Natural killer cell treated with Interleukin-12 subunit alpha and Interleukin-12 subunit beta and Interleukin-15 and Interleukin-18, amount 100 ng/mL, for 72 hours (primary cell): Measurements from ENCODE around the gene TFAP2C. TPM values are rescaled to one million over a fixed set of nuclear protein-coding genes. Genes with fewer than 3 reads are reported as not detected.
A peak's percentile ranks its signal among the peaks of the same experiment; 100 is the strongest.

Experiments used
- ATAC-seq, 2 donors: fragments of 150-1000 bp; cut with Tn5 transposase in 1 of 2; sonication (Bioruptor Pico), chemical (Tn5 transposase) in 1 of 2; 2 replicates each; pipeline ENCODE4 v1.10.0; 2021
- DNase-seq: peaks from one replicate; pipeline ENCODE4 v3.0.0; 2022; ENCODE audit warnings: low spot score
- H3K27ac Mint-ChIP-seq, 2 donors: 1 replicate in 1 of 2; 2 replicates in 1 of 2; pipeline ENCODE4 v1.8.0; 2022; ENCODE audit warnings: mixed read lengths in 2 of 2, mild to moderate bottlenecking in 1 of 2, moderate library complexity in 1 of 2
- H3K27me3 Mint-ChIP-seq, 2 donors: 1 replicate in 1 of 2; 2 replicates in 1 of 2; pipeline ENCODE4 v1.8.0; 2022; ENCODE audit warnings: mixed read lengths in 2 of 2
- H3K36me3 Mint-ChIP-seq: one replicate; pipeline ENCODE4 v1.8.0; 2022; ENCODE audit warnings: mixed read lengths
- H3K4me1 Mint-ChIP-seq, 2 donors: 1 replicate in 1 of 2; 2 replicates in 1 of 2; pipeline ENCODE4 v1.8.0; 2022; ENCODE audit warnings: low read depth in 2 of 2, mixed read lengths in 2 of 2, mild to moderate bottlenecking in 1 of 2
- H3K4me3 Mint-ChIP-seq: one replicate; pipeline ENCODE4 v1.8.0; 2022; ENCODE audit warnings: mixed read lengths
- H3K9me3 Mint-ChIP-seq: 2 replicates; pipeline ENCODE4 v1.8.0; 2022; ENCODE audit warnings: mixed read lengths
- total RNA-seq, 2 donors: library from RNA; stranded (reverse); gene quantifications; one replicate each; pipeline ENCODE4 v1.2.3, GENCODE V29; 2022

The TFAP2C gene
- not detected for total RNA-seq

DNA sequence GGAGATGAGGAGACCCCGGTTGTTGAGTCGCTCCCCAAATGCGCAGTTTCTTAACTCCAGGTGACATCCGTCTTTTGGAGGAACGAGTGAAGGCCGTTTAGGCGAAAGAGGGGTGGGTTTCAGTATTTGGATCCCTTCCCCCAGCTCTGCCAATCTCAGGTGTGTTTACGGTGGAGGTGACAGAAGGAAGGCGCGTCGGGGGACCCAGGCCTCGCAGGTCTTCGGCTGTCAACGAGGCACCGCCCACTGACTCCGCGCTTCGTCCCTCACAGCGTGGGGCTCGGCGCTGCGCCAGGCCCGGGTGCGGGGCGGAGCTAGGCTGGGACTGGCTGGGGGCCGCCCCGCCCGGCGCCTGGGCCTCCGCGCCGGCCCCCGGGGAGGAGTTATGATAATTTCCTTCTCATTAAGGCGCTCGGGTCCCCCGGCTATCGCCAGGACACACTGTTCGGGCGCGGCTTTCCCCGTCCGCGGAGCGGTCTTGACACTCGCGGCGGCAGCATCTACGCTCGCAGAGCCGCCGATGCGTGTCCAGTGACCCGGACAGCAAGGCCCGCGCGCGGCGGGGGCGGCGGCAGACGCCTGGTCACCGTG, at the start of gene TFAP2C:
TFAP2C (plus strand) TSS at position 434 of the 591 bp plus-strand sequence. CDS start 239 bp downstream, outside the sequence.
- peak; percentile 66 to 76 for ATAC-seq
- Mint-ChIP-seq H3K36me3 (no peaks in the 10 kb centered on the region), H3K27me3 (peaks cover 31 to 37% of the 10 kb centered on the region in 2 donors), H3K4me3 (no peak within 1 kb of the TSS), H3K4me1 (peaks cover 0 to 2% of the 10 kb centered on the region in 2 donors), H3K27ac (no peak within 1 kb of the TSS), H3K9me3 (no peaks in the 10 kb centered on the region)
- no peak for DNase-seq

DNA sequence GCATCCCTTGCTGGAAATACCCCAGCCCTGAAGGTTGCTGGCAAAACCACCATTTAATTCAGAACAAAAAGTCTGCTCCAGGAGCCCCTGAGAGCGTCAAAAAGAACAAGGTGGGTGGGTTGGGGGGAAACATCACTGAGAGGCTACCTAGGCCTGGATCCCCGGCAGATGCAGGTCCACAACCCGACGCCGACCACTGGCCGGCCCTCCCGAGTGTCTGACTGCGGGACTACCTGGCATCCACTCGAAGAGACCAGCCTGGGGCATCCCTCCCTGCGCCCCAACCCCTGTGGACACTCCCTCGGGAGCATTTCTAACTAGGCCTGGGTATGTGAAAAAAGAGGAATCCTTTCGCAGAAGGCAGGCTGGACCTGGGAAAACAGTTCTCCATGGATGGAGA, 48.9 kb upstream of the TFAP2C start:
- H3K4me1 Mint-ChIP-seq: no peaks in the 10 kb centered on the region
- H3K36me3 Mint-ChIP-seq: no peaks in the 10 kb centered on the region
- DNase-seq (no peak), ATAC-seq (no peak)
- H3K27me3 Mint-ChIP-seq: peaks cover 10 to 14% of the 10 kb centered on the region in 2 donors
- no peak overlapping the region for H3K4me3 Mint-ChIP-seq
- H3K27ac Mint-ChIP-seq: no peak overlapping the region
- H3K9me3 Mint-ChIP-seq: no peaks in the 10 kb centered on the region

DNA sequence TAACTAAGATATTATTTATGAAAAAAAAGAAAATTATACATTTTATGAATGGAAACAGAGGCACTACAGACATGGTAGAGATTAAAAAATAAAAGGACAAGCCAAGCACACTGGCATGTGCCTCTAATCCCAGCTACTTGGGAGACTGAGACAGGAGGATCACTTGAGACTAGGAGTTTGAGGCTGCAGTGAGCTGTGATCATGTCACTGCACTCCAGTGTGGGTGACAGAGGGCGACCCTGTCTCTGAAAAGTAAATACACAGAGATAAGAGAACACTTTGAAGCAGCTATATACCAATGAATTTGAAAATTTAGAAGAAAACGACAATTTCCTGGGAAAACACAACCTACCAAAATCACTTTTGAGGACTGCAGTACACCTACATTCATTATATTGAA, 47.4 kb upstream of the TFAP2C start:
- ATAC-seq: no peak
- no peaks in the 10 kb centered on the region for H3K9me3 Mint-ChIP-seq
- DNase-seq: no peak
- H3K36me3 Mint-ChIP-seq: no peaks in the 10 kb centered on the region
- H3K27ac Mint-ChIP-seq: no peak overlapping the region
- H3K27me3 Mint-ChIP-seq: peaks cover 5 to 6% of the 10 kb centered on the region in 2 donors
- no peak overlapping the region for H3K4me3 Mint-ChIP-seq
- no peaks in the 10 kb centered on the region for H3K4me1 Mint-ChIP-seq

DNA sequence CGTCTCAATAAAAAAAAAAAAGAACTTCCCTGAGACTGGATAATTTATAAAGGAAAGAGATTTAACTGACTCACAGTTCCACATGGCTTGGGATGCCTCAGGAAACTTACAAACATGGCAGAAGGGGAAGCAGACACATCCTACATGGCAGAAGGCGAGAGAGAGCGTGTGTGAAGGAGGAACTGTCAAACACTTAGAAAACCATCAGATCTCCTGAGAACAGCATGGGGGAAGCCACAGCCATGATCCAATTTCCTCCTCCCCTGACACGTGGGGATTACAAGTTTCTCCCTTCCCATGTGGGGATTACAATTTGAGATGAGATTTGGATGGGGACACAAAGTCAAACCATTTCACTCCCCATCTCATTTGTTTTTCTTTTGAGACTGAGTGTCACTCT, 46.6 kb upstream of the TFAP2C start:
- ATAC-seq (no peak), DNase-seq (no peak)
- Mint-ChIP-seq H3K9me3 (no peaks in the 10 kb centered on the region), H3K36me3 (no peaks in the 10 kb centered on the region), H3K4me3 (no peak overlapping the region), H3K4me1 (no peaks in the 10 kb centered on the region), H3K27me3 (peaks cover 5 to 6% of the 10 kb centered on the region in 2 donors), H3K27ac (no peak overlapping the region)

DNA sequence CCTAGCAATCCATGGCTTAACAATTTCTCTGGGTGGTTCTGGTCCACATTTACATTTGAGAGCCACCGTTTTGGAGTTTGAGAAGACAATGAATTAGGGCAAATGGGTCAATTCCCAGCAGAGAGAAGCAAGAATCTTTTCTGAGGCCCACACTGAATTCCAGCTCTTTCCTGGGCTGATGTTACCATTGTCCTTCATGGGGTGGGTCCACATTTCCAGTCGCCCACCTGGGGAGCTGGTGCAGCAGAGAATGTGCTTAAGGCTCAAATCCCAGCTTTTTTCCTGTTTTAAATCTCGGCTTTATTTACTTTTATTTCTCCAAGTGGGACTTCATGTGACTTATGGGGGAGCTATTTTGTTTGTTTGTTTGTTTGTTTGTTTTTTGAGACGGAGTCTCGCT, 44.2 kb upstream of the TFAP2C start:
- H3K9me3 Mint-ChIP-seq: no peaks in the 10 kb centered on the region
- no peak overlapping the region for H3K4me3 Mint-ChIP-seq
- H3K27me3 Mint-ChIP-seq: peaks cover 12% of the 10 kb centered on the region in 2 donors
- H3K36me3 Mint-ChIP-seq: no peaks in the 10 kb centered on the region
- no peaks in the 10 kb centered on the region for H3K4me1 Mint-ChIP-seq
- ATAC-seq (no peak), DNase-seq (no peak)
- H3K27ac Mint-ChIP-seq: no peak overlapping the region

DNA sequence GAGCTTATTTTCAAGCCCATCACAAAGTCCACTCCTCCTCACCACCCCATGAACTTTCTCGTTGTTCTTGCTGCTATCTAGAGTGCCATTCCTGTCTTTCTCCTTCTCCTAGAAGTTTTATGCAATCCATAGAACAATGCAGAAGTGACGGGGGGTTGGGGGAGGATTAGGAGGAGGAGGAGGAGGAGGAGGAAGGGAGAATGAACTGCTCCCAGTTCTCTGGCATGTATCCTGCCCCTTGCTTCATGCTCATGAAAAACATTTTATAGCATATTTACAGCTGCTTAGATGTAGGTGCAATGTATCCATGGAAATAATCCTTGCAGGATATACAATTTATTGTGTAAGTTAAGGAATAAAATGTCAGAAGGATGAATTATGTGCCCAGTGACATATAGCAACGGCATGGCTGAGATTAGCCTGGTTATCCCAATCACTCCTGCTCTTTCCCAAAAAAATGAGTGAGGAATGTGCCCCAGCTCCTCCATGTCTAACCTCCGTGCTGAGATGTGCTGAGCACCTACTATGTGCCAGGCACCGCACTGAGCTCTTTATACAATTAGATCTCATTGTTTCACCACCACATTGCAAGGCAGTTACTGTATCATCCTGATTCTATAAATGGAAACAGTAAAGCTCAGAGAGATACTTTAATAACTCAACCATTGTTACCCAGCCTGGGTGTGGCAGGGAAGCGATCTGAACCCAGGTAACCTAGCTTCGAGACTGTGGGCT, 41.6 kb upstream of the TFAP2C start:
- DNase-seq: no peak
- Mint-ChIP-seq H3K36me3 (no peaks in the 10 kb centered on the region), H3K4me3 (no peak overlapping the region), H3K27ac (no peak overlapping the region), H3K4me1 (no peaks in the 10 kb centered on the region), H3K9me3 (no peaks in the 10 kb centered on the region), H3K27me3 (peaks cover 6 to 11% of the 10 kb centered on the region in 2 donors)
- ATAC-seq: no peak

DNA sequence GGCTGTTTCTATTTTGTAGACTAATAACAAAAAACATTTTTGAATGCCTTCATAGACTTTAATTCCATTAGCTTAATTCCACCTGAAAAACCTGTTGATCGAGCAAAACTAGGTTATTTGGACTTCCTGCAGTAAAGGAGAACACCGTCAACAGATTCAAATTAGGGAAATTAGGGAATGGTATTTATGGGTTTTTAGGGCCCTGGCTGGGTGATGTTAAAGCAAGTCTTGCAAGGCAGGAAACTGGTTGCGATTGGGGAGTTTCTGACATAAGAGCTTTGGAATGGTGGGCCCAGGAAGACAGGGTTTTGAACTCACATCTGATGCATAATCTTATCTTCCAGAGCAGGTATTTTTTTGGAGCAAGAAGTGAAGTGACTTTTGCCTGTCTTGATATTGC, 40.1 kb upstream of the TFAP2C start:
- no peak for ATAC-seq
- H3K36me3 Mint-ChIP-seq: no peaks in the 10 kb centered on the region
- no peak overlapping the region for H3K4me3 Mint-ChIP-seq
- H3K27me3 Mint-ChIP-seq: peaks cover 6 to 7% of the 10 kb centered on the region in 2 donors
- no peaks in the 10 kb centered on the region for H3K4me1 Mint-ChIP-seq
- no peak for DNase-seq
- H3K9me3 Mint-ChIP-seq: no peaks in the 10 kb centered on the region
- no peak overlapping the region for H3K27ac Mint-ChIP-seq

DNA sequence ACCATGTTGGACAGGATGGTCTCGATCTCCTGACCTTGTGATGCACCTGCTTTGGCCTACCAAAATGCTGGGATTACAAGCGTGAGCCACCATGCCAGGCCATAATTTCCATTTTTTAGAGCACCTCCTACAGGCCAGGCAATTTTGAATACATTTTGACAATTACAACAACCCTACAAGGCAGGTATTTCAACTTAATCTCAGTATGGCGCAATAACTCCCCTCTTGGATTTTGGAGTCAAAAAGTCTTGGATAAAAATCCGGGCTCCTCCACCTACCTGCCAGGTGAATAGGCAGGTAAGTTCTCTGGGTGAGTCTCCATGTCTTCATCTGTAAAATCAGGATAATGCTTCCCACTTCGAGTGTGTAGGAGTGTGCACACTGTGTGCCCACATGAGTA, 39.5 kb upstream of the TFAP2C start:
- H3K27ac Mint-ChIP-seq: no peak overlapping the region
- no peaks in the 10 kb centered on the region for H3K36me3 Mint-ChIP-seq
- H3K4me1 Mint-ChIP-seq: no peaks in the 10 kb centered on the region
- ATAC-seq (no peak), DNase-seq (no peak)
- H3K9me3 Mint-ChIP-seq: no peaks in the 10 kb centered on the region
- no peak overlapping the region for H3K4me3 Mint-ChIP-seq
- H3K27me3 Mint-ChIP-seq: peaks cover 6 to 7% of the 10 kb centered on the region in 2 donors

DNA sequence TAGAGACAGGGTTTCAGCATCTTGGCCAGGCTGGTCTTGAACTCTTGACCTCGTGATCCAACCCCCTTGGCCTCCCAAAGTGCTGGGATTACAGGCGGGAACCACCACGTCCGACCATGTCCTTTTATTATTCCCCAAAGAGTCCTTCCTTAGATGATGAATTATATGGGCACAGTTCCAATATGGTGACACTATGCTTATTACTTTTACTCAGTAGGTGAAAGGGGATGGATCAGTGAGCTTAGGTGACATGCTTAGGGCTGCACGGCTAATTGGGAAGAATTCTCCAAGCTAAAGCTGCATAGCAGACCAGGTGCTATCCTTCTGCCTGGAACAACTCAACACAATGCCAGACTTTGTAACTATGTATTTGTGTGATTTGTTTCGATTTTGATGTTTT, 38.2 kb upstream of the TFAP2C start:
- Mint-ChIP-seq H3K4me3 (no peak overlapping the region), H3K27ac (no peak overlapping the region), H3K36me3 (no peaks in the 10 kb centered on the region), H3K9me3 (no peaks in the 10 kb centered on the region), H3K27me3 (peaks cover 6 to 7% of the 10 kb centered on the region in 2 donors), H3K4me1 (no peaks in the 10 kb centered on the region)
- DNase-seq (no peak), ATAC-seq (no peak)

DNA sequence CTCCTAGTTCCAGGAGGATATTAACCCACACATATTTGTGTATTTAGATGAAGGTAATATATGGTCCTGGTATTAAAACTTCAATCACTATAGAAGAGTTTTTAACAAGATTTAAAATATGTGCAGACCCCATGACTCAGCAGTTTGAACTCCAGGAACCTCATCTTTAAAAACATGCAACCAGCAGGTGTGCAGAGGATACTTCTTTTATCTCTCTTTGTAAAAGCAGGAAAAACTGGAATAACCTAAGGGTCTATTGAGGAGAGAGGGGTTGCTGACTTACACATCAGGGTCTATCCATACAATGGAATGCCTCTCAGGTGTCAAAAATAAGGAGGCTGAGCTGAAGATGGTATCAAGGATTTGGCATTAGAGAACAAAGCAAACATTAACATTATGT, 36.9 kb upstream of the TFAP2C start:
- Mint-ChIP-seq H3K36me3 (no peaks in the 10 kb centered on the region), H3K27ac (no peak overlapping the region), H3K27me3 (peaks cover 6 to 10% of the 10 kb centered on the region in 2 donors), H3K9me3 (no peaks in the 10 kb centered on the region), H3K4me1 (no peaks in the 10 kb centered on the region), H3K4me3 (no peak overlapping the region)
- ATAC-seq (no peak), DNase-seq (no peak)

DNA sequence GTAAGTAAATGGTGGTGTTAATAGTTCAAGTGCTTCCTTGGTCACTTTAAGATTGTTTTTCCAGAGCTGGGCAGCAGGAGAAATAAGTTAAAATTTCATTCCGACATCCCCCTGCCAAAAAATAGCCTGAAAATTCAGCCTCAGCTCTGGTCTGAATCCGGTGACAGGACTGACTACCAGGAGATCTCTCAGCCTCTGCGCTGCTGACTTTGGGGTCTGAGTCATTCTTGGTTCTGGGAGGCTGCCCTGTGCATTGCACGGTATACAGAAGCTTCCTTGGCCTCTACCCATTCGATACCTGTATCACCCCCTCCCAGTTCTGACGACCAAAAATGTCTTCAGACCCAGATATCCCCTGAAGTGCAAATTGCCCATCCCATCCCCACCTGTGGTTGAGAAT, 36.3 kb upstream of the TFAP2C start:
- peaks cover 6 to 10% of the 10 kb centered on the region in 2 donors for H3K27me3 Mint-ChIP-seq
- H3K27ac Mint-ChIP-seq: no peak overlapping the region
- no peak for ATAC-seq
- no peak for DNase-seq
- H3K9me3 Mint-ChIP-seq: no peaks in the 10 kb centered on the region
- H3K36me3 Mint-ChIP-seq: no peaks in the 10 kb centered on the region
- no peaks in the 10 kb centered on the region for H3K4me1 Mint-ChIP-seq
- H3K4me3 Mint-ChIP-seq: no peak overlapping the region

DNA sequence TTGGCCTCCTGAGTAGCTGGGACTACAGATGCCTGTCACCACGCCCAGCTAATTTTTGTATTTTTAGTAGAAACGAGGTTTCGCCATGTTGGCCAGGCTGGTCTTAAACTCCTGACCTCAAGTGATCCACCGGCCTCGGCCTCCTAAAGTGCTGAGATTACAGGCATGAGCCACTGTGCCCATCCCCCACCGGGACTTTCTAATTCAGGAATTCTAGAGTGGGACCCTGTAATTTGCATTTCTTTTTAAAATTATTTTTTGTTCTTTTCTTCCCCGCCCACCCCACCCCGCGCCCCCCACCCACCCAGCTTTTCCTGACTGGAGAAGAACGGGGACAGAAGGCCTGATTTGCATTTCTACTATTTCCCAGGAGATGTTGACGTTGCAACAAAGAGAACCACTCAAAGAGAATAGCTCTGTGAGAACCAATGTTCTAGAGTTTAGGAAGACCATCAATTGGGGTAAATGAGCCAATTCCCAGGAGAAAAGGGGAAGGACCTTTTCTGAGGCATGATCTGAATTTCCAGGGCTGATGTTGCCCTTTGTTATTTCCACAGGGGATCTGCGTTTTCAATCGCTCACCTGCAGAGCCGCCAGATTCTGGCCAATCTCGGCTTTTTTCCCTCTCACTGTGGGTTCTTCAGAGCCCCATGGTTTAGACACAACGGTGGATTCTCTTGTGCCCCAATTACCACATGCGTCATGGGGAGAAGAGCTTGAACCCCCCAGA, 33.2 kb upstream of the TFAP2C start:
- no peaks in the 10 kb centered on the region for H3K4me1 Mint-ChIP-seq
- ATAC-seq: no peak
- no peaks in the 10 kb centered on the region for H3K9me3 Mint-ChIP-seq
- no peak overlapping the region for H3K27ac Mint-ChIP-seq
- no peak for DNase-seq
- no peaks in the 10 kb centered on the region for H3K36me3 Mint-ChIP-seq
- H3K27me3 Mint-ChIP-seq: peaks cover 0 to 3% of the 10 kb centered on the region in 2 donors
- no peak overlapping the region for H3K4me3 Mint-ChIP-seq

DNA sequence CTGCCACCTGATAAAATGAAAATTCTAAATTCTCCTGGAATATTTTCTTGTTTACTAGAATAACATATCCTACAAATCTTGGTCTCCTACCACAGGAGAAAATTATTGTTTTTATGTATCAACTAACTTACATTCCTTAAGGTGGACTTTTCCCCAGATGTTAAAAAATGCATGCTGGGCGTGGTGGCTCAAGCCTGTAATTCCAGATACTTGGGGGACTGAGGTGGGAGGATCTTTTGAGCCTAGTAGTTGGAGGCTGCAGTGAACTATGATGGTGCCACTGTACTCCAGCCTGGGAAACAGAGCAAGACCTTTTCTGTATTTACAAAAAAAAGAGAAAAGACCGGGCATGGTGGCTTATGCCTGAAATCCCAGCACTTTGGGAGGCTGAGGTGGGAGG, 27.9 kb upstream of the TFAP2C start:
- ATAC-seq (no peak), DNase-seq (no peak)
- Mint-ChIP-seq H3K27me3 (peaks cover 0 to 3% of the 10 kb centered on the region in 2 donors), H3K9me3 (no peaks in the 10 kb centered on the region), H3K4me3 (no peak overlapping the region), H3K4me1 (no peaks in the 10 kb centered on the region), H3K27ac (no peak overlapping the region), H3K36me3 (no peaks in the 10 kb centered on the region)

DNA sequence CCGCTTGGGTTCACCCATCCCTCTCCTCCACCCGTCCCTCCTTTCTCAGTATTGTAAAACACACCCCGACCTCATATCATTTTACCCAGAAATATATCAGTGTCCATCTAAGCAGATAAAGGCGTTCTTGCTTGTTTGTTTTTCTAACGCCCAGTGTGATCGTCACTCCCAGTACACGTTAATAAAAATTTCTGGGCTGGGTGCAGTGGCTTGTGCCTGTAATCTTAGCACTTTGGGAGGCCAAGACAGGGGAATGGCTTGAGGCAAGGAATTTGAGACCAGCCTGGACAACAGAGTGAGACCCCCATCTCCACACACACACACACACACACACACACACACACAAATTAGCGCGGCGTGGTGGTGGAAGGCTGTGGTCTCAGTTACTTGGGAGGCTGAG, 24.4 kb upstream of the TFAP2C start:
- H3K4me1 Mint-ChIP-seq: no peaks in the 10 kb centered on the region
- no peak for DNase-seq
- no peak overlapping the region for H3K4me3 Mint-ChIP-seq
- no peak overlapping the region for H3K27ac Mint-ChIP-seq
- H3K27me3 Mint-ChIP-seq: peaks cover 0 to 3% of the 10 kb centered on the region in 2 donors
- no peaks in the 10 kb centered on the region for H3K36me3 Mint-ChIP-seq
- H3K9me3 Mint-ChIP-seq: no peaks in the 10 kb centered on the region
- no peak for ATAC-seq
